GM18519 (cell line): Measurements from ENCODE around the gene WDR83.
"Not testable (repeated sequence)": the region's sequence is repeated elsewhere in the genome, so short reads cannot be mapped to it uniquely, and the experiment has no call there.

Source experiments
- ATAC-seq: cut with Tn5 transposase; IDR thresholded peaks from one replicate; pipeline ENCODE4 v1.9.1; 2021; ENCODE audit warnings: mild to moderate bottlenecking, moderate library complexity; ENCODE audit not compliant: unreplicated experiment, low FRiP score

Gene WDR83

DNA sequence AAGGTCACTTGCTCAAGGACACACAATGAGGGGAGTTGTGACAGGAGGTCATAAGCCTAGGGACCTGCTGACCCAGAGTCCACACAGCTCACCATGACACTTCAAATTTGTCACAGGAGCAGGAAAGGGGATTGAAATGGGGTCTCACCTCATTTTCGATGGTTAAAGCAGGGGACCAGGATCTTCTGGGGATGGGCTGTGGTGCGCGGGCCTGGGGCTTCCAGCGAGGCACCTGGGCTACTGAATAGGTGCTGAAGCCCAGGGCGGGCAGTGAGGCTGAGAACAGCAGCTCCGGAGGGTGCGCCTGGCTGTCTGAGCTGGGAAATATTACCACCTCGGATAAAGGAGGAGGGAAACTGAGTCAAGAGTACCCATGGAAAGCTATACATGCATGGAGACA lies 11.1 kb upstream of the WDR83 start:
- ATAC-seq, result no peak

DNA sequence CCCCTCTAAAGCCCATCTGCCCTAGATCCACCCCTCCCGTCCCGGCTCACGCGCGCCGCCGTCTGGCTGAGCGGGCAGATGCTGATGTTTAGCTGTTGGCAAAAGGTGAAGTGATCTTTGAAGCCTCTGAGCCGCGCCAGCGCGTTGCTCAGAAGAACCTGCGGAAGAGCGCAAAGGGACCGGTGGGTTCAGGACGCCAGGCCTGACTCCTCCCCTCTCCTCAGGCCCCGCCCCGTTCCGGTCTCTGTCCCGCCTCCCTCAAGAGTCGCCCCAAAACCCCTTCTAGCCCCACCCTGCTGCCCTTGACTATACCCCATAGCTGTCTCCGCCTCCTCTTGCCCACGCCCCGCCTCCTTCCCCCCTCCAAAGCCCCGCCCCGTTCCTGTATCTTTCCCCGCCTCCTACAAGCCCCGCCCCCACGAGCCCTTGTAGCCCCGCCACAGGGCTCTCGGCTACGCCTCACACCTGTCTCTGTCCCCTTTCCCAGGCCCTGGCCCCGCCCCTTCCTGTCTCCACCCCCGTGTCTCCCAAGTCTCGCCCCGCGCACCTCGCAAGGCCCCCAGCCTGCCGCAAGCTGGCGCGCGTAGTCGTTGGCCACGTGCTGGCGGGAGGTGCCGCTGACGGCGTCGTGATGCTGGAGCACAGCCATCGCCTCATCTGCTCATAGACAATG lies 9.6 kb upstream of the WDR83 start:
- no peak for ATAC-seq

DNA sequence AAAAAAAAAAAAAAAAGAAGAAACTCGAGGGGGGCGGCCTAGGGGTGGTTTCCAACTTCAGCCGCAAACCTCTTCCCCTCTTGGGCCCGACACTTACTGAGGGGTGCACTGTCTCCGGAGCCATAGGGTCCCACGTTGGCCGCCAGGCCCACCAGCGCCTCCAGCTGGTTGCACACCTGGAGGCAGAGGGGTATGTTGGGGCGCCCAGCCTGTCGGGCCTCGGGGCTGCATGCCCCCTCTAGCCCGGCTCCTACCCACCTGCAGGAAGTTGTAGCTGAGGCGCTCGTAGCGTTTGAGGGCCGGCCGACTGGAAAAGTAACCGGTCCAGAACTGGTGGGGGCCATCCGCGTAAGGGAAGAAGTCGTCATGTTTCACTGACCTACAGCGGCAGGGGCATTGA lies 8.6 kb upstream of the WDR83 start:
- no peak for ATAC-seq

GRCh38 chr19:12660980-12661379 lies 5.6 kb upstream of the WDR83 start:
- no peak for ATAC-seq

DNA sequence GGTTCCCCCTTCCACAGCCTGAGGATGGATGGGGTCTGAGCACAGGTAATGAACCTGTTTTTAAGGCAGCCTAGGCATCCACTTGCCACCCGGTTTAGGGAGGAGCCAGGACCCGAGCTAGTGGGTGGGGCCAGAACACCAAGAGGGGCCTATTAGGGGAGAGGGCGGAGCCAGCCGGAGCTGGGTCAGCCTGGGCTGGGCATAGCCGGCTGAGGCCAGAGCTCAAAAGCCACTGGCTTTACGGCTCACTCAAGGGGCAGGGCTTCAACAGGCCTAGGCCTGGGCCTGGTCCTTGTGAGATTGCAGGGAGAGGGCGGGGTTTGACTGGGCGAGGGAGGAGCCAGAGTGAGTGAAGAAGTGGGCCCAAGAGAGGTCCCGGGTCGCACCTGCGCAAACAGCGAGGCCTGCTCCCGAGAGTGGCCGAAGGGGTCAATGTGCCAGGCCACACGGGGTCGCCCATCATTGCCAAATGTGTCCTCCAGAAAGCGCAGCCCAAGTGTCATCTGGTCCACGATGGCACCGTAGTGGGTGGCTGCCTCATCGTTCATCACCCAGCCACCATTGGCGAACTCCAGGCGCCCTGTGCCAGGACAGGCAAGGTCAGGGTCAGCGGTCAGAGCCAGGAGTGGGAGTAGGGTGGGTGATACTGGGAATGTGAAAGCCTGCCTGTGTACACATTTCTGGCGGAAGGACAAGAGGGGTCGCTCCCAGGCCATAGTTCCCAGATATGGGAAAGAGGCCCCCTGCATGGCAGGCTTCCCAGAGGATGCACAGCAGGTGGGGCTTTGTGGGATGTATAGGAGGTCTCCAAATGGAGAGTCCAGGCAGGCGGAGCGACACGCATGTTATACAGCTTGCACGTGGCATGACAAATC lies 2.0 kb upstream of the WDR83 start:
- ATAC-seq, result no peak

DNA sequence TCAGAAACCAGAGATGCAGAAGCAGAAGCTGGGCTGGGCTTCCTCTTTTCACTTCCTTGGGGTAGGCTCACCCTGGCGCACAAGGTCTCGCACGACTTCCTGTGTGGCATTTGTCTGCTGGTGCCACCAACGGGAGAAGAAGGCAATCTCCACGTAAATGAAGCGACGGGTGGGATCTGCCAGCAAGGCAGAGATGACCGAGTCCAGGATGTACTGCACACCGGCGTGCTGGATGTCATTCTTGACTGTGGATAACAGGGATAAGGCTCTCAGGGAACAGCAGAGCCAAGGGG lies 1.4 kb upstream of the WDR83 start:
- no peak for ATAC-seq

GRCh38 chr19:12665671-12666264 lies 839 bp upstream of the WDR83 start:
- ATAC-seq, result no peak

- no peak for ATAC-seq
Measured at GRCh38 chr19:12667731-12668302, 1.2 kb downstream of the WDR83 start.

- ATAC-seq, result no peak
Measured at GRCh38 chr19:12668346-12668745, 1.7 kb downstream of the WDR83 start.

DNA sequence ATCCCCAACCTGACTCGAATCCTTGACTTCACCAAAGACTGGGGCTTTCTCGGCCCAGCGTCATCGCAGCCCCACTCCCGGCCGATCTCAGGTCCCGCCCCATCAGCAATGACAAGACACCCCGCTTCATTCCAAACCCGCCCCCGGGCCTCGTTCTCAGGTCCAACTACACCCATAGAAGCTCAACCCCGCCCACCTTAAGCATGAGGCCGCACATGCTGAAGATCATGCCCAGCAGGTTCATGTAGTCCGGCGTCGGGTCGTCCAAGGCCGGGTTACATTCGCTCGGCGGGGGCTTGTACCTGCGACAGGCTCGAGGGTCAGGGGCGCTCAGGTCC lies 2.3 kb downstream of the WDR83 start:
- ATAC-seq, result no peak

- ATAC-seq, result no peak
Measured at GRCh38 chr19:12669270-12670158, 2.9 kb downstream of the WDR83 start.

DNA sequence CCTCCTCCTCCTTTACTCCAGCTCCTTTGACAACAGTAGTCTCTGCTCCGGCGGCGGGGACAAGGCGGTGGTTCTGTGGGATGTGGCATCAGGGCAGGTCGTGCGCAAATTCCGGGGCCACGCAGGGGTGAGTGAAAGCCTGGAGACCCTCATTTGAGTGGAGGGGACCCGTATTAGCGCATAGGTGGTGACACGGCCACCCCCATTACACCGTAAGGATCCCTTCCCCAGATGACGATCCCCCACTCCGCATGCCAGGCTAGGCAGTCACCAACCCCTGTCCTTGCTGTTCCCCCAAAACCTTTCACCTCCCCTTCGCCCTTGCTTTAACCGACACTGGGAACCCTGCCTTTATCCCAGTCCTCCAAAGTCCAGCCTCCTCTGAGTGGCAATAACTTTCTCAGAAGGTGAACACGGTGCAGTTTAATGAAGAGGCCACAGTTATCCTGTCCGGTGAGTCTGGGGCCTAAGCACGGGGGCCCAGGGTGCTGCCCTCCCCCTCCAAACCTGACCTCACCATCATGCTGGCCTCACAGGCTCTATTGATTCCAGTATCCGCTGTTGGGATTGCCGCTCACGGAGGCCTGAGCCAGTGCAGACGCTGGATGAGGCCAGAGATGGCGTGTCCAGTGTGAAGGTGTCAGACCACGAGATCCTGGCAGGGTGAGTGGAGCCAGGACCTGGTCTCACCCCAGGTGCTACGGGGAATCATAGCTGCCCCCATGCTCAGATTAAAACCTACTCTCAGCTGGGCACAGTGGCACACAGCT lies 3.7 kb downstream of the WDR83 start:
- no peak for ATAC-seq

- ATAC-seq, result no peak
Measured at GRCh38 chr19:12672744-12673143, 6.1 kb downstream of the WDR83 start.

DNA sequence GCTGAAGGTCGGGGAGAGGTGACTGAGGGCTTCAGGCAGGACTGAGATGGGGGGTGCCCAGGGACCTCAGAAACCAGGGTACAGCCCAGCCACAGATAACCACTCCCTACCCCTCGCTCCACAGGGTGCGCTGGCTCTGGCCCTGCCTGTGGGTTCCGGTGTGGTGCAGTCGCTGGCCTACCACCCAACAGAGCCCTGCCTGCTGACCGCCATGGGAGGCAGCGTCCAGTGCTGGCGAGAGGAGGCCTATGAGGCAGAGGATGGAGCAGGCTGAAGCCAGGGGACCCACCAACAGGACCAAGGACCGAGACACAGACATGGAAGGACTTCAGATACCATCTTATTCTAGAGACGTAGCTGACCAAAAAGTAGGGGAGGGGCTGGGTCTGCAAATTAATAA lies 8.8 kb downstream of the WDR83 start:
- no peak for ATAC-seq

- ATAC-seq, result no peak
Measured at GRCh38 chr19:12675940-12676339, 9.3 kb downstream of the WDR83 start.

DNA sequence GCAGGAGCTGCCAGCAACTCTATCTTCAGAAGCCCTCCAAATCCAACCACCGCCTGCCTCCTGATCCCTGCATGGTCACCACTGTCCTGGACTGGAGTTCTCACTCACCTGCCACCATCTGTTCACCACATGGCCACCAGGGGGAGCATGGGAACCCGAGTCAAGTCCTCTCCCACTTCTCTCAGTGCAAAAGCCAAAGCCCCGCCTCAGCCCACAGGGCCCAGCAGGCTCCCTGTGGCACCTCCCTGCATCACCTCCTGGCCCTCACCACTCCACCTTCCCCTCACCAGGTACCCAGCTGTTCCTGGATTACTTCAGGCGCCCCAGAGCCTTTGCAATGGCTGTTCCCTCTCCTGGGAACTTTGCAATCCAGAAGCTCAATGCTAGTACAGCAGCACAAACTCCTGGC lies 9.8 kb downstream of the WDR83 start:
- ATAC-seq, result no peak

- no peak for ATAC-seq
Measured at GRCh38 chr19:12676928-12677327, 10.3 kb downstream of the WDR83 start.

DNA sequence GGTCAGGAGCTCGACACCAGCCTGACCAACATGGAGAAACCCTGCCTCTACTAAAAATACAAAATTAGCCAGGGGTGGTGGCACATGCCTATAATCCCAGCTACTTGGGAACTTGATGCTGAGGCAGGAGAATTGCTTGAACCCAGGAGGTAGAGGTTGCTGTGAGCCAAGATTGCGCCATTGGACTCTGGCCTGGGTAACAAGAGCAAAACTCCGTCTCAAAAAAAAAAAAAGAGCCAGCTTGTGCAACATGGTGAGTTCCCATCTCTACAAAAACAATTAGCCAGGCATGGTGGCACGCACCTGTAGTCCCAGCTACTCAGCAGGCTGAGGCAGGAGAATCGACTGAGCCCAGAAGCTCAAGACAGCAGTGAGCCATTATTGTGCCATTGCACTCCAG lies 11.4 kb downstream of the WDR83 start:
- not testable (repeated sequence) for ATAC-seq

DNA sequence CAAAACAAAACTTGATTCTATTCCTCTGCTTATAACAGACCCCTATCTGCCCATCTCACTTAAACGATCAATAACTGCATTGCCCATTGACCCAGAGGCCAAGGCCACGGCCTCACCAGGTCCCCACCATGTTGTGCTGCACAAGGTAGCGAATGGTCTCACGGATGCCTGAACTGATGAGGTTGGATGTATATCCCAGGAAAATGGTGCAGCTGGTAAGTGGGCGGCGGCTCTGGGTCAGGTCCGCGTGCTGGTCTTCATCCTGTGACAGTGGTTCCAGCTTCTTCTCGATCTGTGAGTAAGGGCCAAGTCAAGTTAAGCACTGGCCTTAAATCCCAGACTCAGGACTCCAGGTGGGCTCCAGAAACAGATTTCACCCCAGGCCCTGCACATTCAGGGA lies 13.4 kb downstream of the WDR83 start:
- ATAC-seq, result no peak
